Astrocyte (in vitro differentiated cells and primary cell): ENCODE data around the gene PEMT. TPM values are rescaled to one million over a fixed set of nuclear protein-coding genes. Genes with fewer than 3 reads are reported as not detected.

Source experiments
- DNase-seq: peaks from one replicate; pipeline ENCODE4 v3.0.0-alpha.2; 2010; ENCODE audit warnings: low read depth
- FAIRE-seq: peaks from 2 replicates; lab custom pipeline; 2011; peaks lifted over from hg19 to GRCh38; lab: Jason Lieb, UNC
- H2AFZ ChIP-seq: 2 replicates; pipeline ENCODE4 v1.6.0; 2012; ENCODE audit warnings: low read depth, low read length, inconsistent platforms
- H3K27ac ChIP-seq: 2 replicates; pipeline ENCODE4 v1.5.1; 2011; ENCODE audit warnings: low read depth, low read length, inconsistent platforms
- H3K27me3 ChIP-seq: 2 replicates; pipeline ENCODE4 v1.6.0; 2011; ENCODE audit warnings: low read length, inconsistent platforms; ENCODE audit not compliant: insufficient read depth
- H3K36me3 ChIP-seq: 2 replicates; pipeline ENCODE4 v1.5.1; 2011; ENCODE audit warnings: low read length, inconsistent platforms; ENCODE audit not compliant: insufficient read depth
- H3K4me1 ChIP-seq: 2 replicates; pipeline ENCODE4 v1.5.1; 2011; ENCODE audit warnings: low read length, inconsistent platforms; ENCODE audit not compliant: insufficient read depth
- H3K4me2 ChIP-seq: 2 replicates; pipeline ENCODE4 v1.6.0; 2012; ENCODE audit warnings: low read length, inconsistent platforms
- H3K4me3 ChIP-seq: 2 replicates; pipeline ENCODE4 v1.5.1; 2011; ENCODE audit warnings: low read depth, mild to moderate bottlenecking, low read length, inconsistent platforms; ENCODE audit not compliant: insufficient read depth
- H3K79me2 ChIP-seq: 2 replicates; pipeline ENCODE4 v1.6.0; 2012; ENCODE audit warnings: mild to moderate bottlenecking, low read length, inconsistent platforms; ENCODE audit not compliant: insufficient read depth
- H3K9ac ChIP-seq: 2 replicates; pipeline ENCODE4 v1.6.0; 2012; ENCODE audit warnings: mild to moderate bottlenecking, low read length, inconsistent platforms
- H3K9me3 ChIP-seq: 2 replicates; pipeline ENCODE4 v1.5.1; 2012; ENCODE audit warnings: low read depth, mild to moderate bottlenecking, low read length, inconsistent platforms; ENCODE audit not compliant: insufficient read depth
- H4K20me1 ChIP-seq: 2 replicates; pipeline ENCODE4 v1.6.0; 2012; ENCODE audit warnings: low read length, inconsistent platforms; ENCODE audit not compliant: insufficient read depth
- H3K27ac Mint-ChIP-seq: one replicate; pipeline ENCODE4 v1.8.0; 2021; ENCODE audit warnings: mild to moderate bottlenecking, mixed read lengths; ENCODE audit not compliant: unreplicated experiment
- H3K27me3 Mint-ChIP-seq: one replicate; pipeline ENCODE4 v1.8.0; 2021; ENCODE audit warnings: low read depth, mixed read lengths; ENCODE audit not compliant: unreplicated experiment
- H3K36me3 Mint-ChIP-seq: one replicate; pipeline ENCODE4 v1.8.0; 2021; ENCODE audit warnings: low read depth, mixed read lengths; ENCODE audit not compliant: unreplicated experiment
- H3K4me1 Mint-ChIP-seq: one replicate; pipeline ENCODE4 v1.8.0; 2021; ENCODE audit warnings: low read depth, mixed read lengths; ENCODE audit not compliant: unreplicated experiment
- H3K4me3 Mint-ChIP-seq: one replicate; pipeline ENCODE4 v1.8.0; 2021; ENCODE audit warnings: mild to moderate bottlenecking, moderate library complexity, mixed read lengths; ENCODE audit not compliant: unreplicated experiment
- H3K9me3 Mint-ChIP-seq: one replicate; pipeline ENCODE4 v1.8.0; 2021; ENCODE audit warnings: mild to moderate bottlenecking, mixed read lengths; ENCODE audit not compliant: unreplicated experiment
- CTCF ChIP-seq: IDR thresholded peaks from 2 replicates; pipeline ENCODE4 v1.5.1; 2011; ENCODE audit warnings: low read depth, mild to moderate bottlenecking, inconsistent platforms, low read length, moderate library complexity; ENCODE audit not compliant: insufficient read depth
- EZH2 ChIP-seq: IDR thresholded peaks from 2 replicates; pipeline ENCODE4 v1.6.1; 2012; ENCODE audit warnings: mild to moderate bottlenecking, low read length, inconsistent platforms; ENCODE audit not compliant: insufficient read depth
- total RNA-seq: library from RNA; stranded (reverse); gene quantifications from 2 replicates; pipeline ENCODE4 v1.2.1, GENCODE V29; 2021

The PEMT gene
- total RNA-seq, 1 donor from 2014 or later = 19.5 TPM

GRCh38 chr17:17493249-17493985 is 98.1 kb downstream of the PEMT start:
- H3K27me3 ChIP-seq = peaks cover 3% of the 10 kb centered on the region
- no peak overlapping the region for H3K27ac ChIP-seq
- H3K4me2 ChIP-seq = no peak overlapping the region
- peaks cover 19% of the 10 kb centered on the region for H3K4me1 ChIP-seq
- FAIRE-seq (no peak), DNase-seq (no peak)
- peaks cover 48% of the 10 kb centered on the region for H4K20me1 ChIP-seq
- Mint-ChIP-seq H3K36me3 (peaks cover 6% of the 10 kb centered on the region), H3K4me1 (peaks cover 3% of the 10 kb centered on the region), H3K27ac (no peak overlapping the region), H3K9me3 (no peaks in the 10 kb centered on the region), H3K4me3 (no peak overlapping the region), H3K27me3 (peaks cover 18% of the 10 kb centered on the region)
- no peak for TF ChIP-seq EZH2
- no peak for TF ChIP-seq CTCF
- H2AFZ ChIP-seq = no peak overlapping the region
- no peak overlapping the region for H3K9ac ChIP-seq
- no peak overlapping the region for H3K4me3 ChIP-seq
- no peaks in the 10 kb centered on the region for H3K9me3 ChIP-seq
- peaks cover 5% of the 10 kb centered on the region for H3K79me2 ChIP-seq
- H3K36me3 ChIP-seq = peaks cover 4% of the 10 kb centered on the region

DNA sequence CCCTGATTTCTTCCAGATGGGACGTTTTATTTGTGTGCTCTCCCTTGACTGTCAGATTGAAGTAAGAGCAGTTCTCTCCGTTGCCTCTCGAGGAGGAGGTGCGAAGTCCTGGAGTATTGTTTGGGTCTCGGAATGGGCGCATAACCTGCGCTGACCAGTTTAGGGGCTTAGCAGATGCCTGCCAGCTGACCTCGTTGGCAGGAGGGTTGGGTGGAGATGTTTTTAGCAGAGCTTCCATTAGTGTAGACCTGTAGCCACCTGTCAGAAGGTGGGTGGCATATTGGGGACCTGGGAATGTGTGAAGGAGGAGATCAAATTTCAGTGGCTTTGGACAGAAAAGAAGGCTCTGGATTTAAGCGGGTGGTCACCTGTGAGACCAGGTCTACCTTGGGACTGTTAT is 98.9 kb downstream of the PEMT start:
- no peaks in the 10 kb centered on the region for H3K9me3 ChIP-seq
- peaks cover 4% of the 10 kb centered on the region for H3K36me3 ChIP-seq
- Mint-ChIP-seq H3K4me3 (no peak overlapping the region), H3K4me1 (peaks cover 3% of the 10 kb centered on the region), H3K36me3 (peaks cover 9% of the 10 kb centered on the region), H3K9me3 (no peaks in the 10 kb centered on the region), H3K27me3 (peaks cover 11% of the 10 kb centered on the region), H3K27ac (no peak overlapping the region)
- FAIRE-seq (no peak), DNase-seq (no peak)
- H3K79me2 ChIP-seq = peaks cover 9% of the 10 kb centered on the region
- no peak overlapping the region for H3K4me3 ChIP-seq
- no peak overlapping the region for H2AFZ ChIP-seq
- TF ChIP-seq CTCF = no peak
- no peak overlapping the region for H3K9ac ChIP-seq
- H3K27ac ChIP-seq = no peak overlapping the region
- H4K20me1 ChIP-seq = peaks cover 55% of the 10 kb centered on the region
- no peak overlapping the region for H3K4me2 ChIP-seq
- peaks cover 3% of the 10 kb centered on the region for H3K27me3 ChIP-seq
- H3K4me1 ChIP-seq = peaks cover 19% of the 10 kb centered on the region

DNA sequence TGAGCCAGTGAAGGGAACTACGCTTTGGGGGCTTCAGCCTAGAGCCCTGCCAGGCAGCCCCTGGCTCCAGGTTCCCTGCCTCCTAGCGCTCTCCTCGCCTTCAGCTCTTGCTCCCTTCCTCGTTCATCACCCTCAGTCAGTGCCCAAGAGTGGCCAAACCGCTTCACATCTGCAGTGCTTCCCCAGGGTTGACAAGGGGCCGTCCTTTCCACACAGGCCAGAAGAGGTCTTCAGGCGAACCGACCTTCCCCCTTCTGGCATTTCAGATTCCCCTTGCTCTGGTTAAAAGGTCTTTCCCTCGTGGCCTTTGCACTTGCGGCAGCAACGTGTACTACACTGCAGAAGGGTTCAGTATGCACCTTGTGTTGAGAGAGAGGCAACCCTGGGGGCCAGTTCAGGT is 99.4 kb downstream of the PEMT start:
- Histone ChIP-seq H3K4me2 (no peak overlapping the region), H3K4me3 (no peak overlapping the region), H3K4me1 (peaks cover 15% of the 10 kb centered on the region), H3K79me2 (peaks cover 9% of the 10 kb centered on the region), H3K27me3 (peaks cover 3% of the 10 kb centered on the region), H3K36me3 (peaks cover 4% of the 10 kb centered on the region), H3K9me3 (no peaks in the 10 kb centered on the region), H3K9ac (no peak overlapping the region), H4K20me1 (peaks cover 55% of the 10 kb centered on the region), H3K27ac (no peak overlapping the region), H2AFZ (no peak overlapping the region)
- FAIRE-seq = no peak
- Mint-ChIP-seq H3K27ac (no peak overlapping the region), H3K27me3 (peaks cover 7% of the 10 kb centered on the region), H3K9me3 (no peaks in the 10 kb centered on the region), H3K4me3 (no peak overlapping the region), H3K4me1 (no peaks in the 10 kb centered on the region), H3K36me3 (peaks cover 9% of the 10 kb centered on the region)
- TF ChIP-seq CTCF (no peak), EZH2 (no peak)
- DNase-seq = no peak
